ENCODE measurements around the gene SSR4.

The SSR4 gene

GRCh38 chrX:153782313-153782712, 12.2 kb upstream of the SSR4 start:
- peak; percentile 95 for DNase-seq

- DNase-seq = no peak
These were observed 11.6 kb upstream of the SSR4 start for GRCh38 chrX:153782871-153783270.

GRCh38 chrX:153783378-153784013, 11.0 kb upstream of the SSR4 start:
- DNase-seq = no peak

- DNase-seq = no peak
These were observed 10.0 kb upstream of the SSR4 start for GRCh38 chrX:153784325-153784967.

- DNase-seq = no peak
These were observed 7.8 kb upstream of the SSR4 start for GRCh38 chrX:153786669-153787068.

GRCh38 chrX:153789654-153790053, 4.8 kb upstream of the SSR4 start:
- DNase-seq = no peak

- DNase-seq = no peak
These were observed 3.2 kb upstream of the SSR4 start for GRCh38 chrX:153791104-153791852.

- no peak for DNase-seq
These were observed 2.1 kb upstream of the SSR4 start for GRCh38 chrX:153792368-153792767.

- no peak for DNase-seq
These were observed 1.2 kb upstream of the SSR4 start for GRCh38 chrX:153793291-153793690.

GRCh38 chrX:153794897-153795816, 689 bp downstream of the SSR4 start:
- no peak for DNase-seq

- DNase-seq = no peak
These were observed 3.0 kb downstream of the SSR4 start for GRCh38 chrX:153797415-153798015.

GRCh38 chrX:153799326-153799725, 4.9 kb downstream of the SSR4 start:
- no peak for DNase-seq

- no peak for DNase-seq
These were observed 5.8 kb downstream of the SSR4 start for GRCh38 chrX:153800177-153800722.

GRCh38 chrX:153800746-153801145, 6.3 kb downstream of the SSR4 start:
- DNase-seq = no peak

GRCh38 chrX:153801669-153802068, 7.2 kb downstream of the SSR4 start:
- no peak for DNase-seq

- no peak for DNase-seq
These were observed 8.1 kb downstream of the SSR4 start for GRCh38 chrX:153802513-153803045.

GRCh38 chrX:153803211-153804099, 9.0 kb downstream of the SSR4 start:
- DNase-seq = no peak

GRCh38 chrX:153804100-153804595, 9.7 kb downstream of the SSR4 start:
- no peak for DNase-seq

- DNase-seq = no peak
These were observed 10.2 kb downstream of the SSR4 start for GRCh38 chrX:153804621-153805020.

- no peak for DNase-seq
These were observed 11.0 kb downstream of the SSR4 start for GRCh38 chrX:153805436-153805835.

All from DMS153 (cell line).